Common myeloid progenitor, CD34-positive (primary cell): ENCODE results near the gene BEX3.
"Not testable (repeated sequence)": the region's sequence is repeated elsewhere in the genome, so short reads cannot be mapped to it uniquely, and the experiment has no call there.

ENCODE experiments used
- CTCF ChIA-PET: fragments of 350-600 bp; sonication (Branson Sonifier 250); formaldehyde crosslinking; loops from one replicate; lab custom pipeline; 2021; ENCODE audit warnings: antibody characterized with exemption; lab: Charles Lee
- POLR2A ChIA-PET: fragments of 350-600 bp; sonication (Branson Sonifier 250); formaldehyde crosslinking; loops from one replicate; lab custom pipeline; 2021; ENCODE audit warnings: antibody characterized with exemption; lab: Charles Lee
- DNase-seq, 3 donors: peaks; one replicate each; pipeline versions ENCODE4 v3.0.0 to v3.0.0-alpha.2; 2013
- H3K27ac ChIP-seq, 2 experiments: 1 replicate in 1 of 2; 2 replicates in 1 of 2; pipeline ENCODE4 v1.7.0; 2013; ENCODE audit warnings: inconsistent platforms in 2 of 2, low read length in 2 of 2, mild to moderate bottlenecking in 2 of 2, low read depth in 1 of 2, moderate library complexity in 1 of 2; ENCODE audit not compliant: severe bottlenecking in 2 of 2, insufficient read depth in 1 of 2, poor library complexity in 1 of 2
- H3K27me3 ChIP-seq, 5 experiments: replicated peaks in 2 of 5; 1 replicate in 3 of 5; 2 replicates in 2 of 5; pipeline versions ENCODE4 v1.6.1 to v1.7.0; 2013; ENCODE audit warnings: low read length in 4 of 5, mild to moderate bottlenecking in 2 of 5, moderate library complexity in 2 of 5, inconsistent platforms in 1 of 5; ENCODE audit not compliant: insufficient read depth in 5 of 5, control insufficient read depth in 4 of 5
- H3K36me3 ChIP-seq, 4 experiments: 1 replicate in 2 of 4; 2 replicates in 2 of 4; pipeline versions ENCODE4 v1.6.1 to v1.7.0; 2013; ENCODE audit warnings: low read length in 3 of 4, control low read depth in 1 of 4, mild to moderate bottlenecking in 1 of 4; ENCODE audit not compliant: control insufficient read depth in 4 of 4, insufficient read depth in 4 of 4
- H3K4me1 ChIP-seq, 4 experiments: 1 replicate in 3 of 4; 2 replicates in 1 of 4; pipeline versions ENCODE4 v1.6.1 to v1.7.1; 2013; ENCODE audit warnings: low read length in 3 of 4, mild to moderate bottlenecking in 3 of 4, control low read depth in 1 of 4, inconsistent platforms in 1 of 4, moderate library complexity in 1 of 4; ENCODE audit not compliant: control insufficient read depth in 4 of 4, insufficient read depth in 4 of 4; ENCODE audit errors: control extremely low read depth in 1 of 4
- H3K4me3 ChIP-seq, 7 experiments: 1 replicate in 4 of 7; 2 replicates in 3 of 7; pipeline versions ENCODE4 v1.5.1 to v1.7.0; 2013; ENCODE audit warnings: mild to moderate bottlenecking in 7 of 7, low read length in 6 of 7, moderate library complexity in 6 of 7, inconsistent platforms in 2 of 7, low read depth in 2 of 7, control low read depth in 1 of 7; ENCODE audit not compliant: insufficient read depth in 4 of 7, control insufficient read depth in 1 of 7; ENCODE audit errors: extremely low read depth in 1 of 7
- H3K9me3 ChIP-seq, 5 experiments: 1 replicate in 4 of 5; 2 replicates in 1 of 5; pipeline versions ENCODE4 v1.6.1 to v1.7.1; 2013; ENCODE audit warnings: low read length in 4 of 5, mild to moderate bottlenecking in 2 of 5, inconsistent platforms in 1 of 5, low read depth in 1 of 5, moderate library complexity in 1 of 5; ENCODE audit not compliant: control insufficient read depth in 4 of 5, insufficient read depth in 2 of 5; ENCODE audit errors: control extremely low read depth in 1 of 5
- WGBS: methylation state at CpG from one replicate; pipeline ENCODE4 v1.1.5; 2013; ENCODE audit not compliant: insufficient coverage; 5-methylcytosine and 5-hydroxymethylcytosine counted together

BEX3 gene

GRCh38 chrX:103373581-103373980 lies 2.8 kb upstream of the BEX3 start:
- DNase-seq = no peak
- H3K27ac ChIP-seq = no peak overlapping the region
- H3K4me3 ChIP-seq = no peak overlapping the region
- no peaks in the 10 kb centered on the region for H3K36me3 ChIP-seq
- H3K9me3 ChIP-seq = no peaks in the 10 kb centered on the region
- peaks cover 0 to 13% (median 5%) of the 10 kb centered on the region in 4 experiments for H3K4me1 ChIP-seq
- 79% methylated on average over 2 of the region's 3 CpGs for WGBS
- H3K27me3 ChIP-seq = no peaks in the 10 kb centered on the region
- CTCF ChIA-PET = interaction anchor here (1.0 kb wide), 1 partner anchor 32 kb away, joined by 4 read pairs; no protein-coding TSS in a partner anchor
- POLR2A ChIA-PET = no interaction called here

- H3K27me3 ChIP-seq = no peaks in the 10 kb centered on the region
- peaks cover 0 to 10% (median 4%) of the 10 kb centered on the region in 4 experiments for H3K4me1 ChIP-seq
- 60% methylated on average over 2 of the region's 19 CpGs for WGBS
- H3K36me3 ChIP-seq = no peaks in the 10 kb centered on the region
- H3K9me3 ChIP-seq = no peaks in the 10 kb centered on the region
- peak overlapping the region in 1 of 2 experiments; percentile 58 for H3K27ac ChIP-seq
- ChIA-PET CTCF (no interaction called here), POLR2A (no interaction called here)
- peak overlapping the region in 6 of 7 experiments; percentile 46 to 83 (median 63) for H3K4me3 ChIP-seq
- DNase-seq = peak in 1 of 3 donors; percentile 15
These were observed 614 bp downstream of the BEX3 start for GRCh38 chrX:103376979-103377324.

- H3K27me3 ChIP-seq = no peaks in the 10 kb centered on the region
- no peaks in the 10 kb centered on the region for H3K9me3 ChIP-seq
- DNase-seq = peak in 1 of 3 donors; percentile 11
- no peak overlapping the region for H3K4me3 ChIP-seq
- H3K36me3 ChIP-seq = no peaks in the 10 kb centered on the region
- H3K27ac ChIP-seq = no peak overlapping the region
- POLR2A ChIA-PET = no interaction called here
- WGBS = 68% methylated on average over 2 of the region's 2 CpGs
- H3K4me1 ChIP-seq = peaks cover 0 to 10% (median 4%) of the 10 kb centered on the region in 4 experiments
- CTCF ChIA-PET = no interaction called here
These were observed 2.7 kb downstream of the BEX3 start for GRCh38 chrX:103378990-103379389.

DNA sequence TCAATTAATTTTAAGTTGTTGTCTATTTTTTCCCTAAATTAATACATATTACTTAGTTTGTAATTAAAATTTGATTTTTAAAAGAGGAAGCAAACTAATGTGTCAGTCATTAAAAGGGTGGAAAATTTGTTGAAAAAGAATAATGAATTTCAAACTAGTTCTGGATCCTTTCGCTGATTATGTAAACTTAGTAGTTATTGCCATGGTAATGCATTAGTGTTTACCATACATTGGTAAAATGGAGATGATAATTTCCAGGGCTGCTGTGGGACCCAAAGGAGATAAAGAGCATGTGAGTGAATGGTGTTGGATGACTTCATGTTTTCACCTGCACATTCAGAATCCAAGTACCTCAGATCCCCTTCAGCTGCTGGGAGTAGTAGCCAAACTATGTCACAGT lies 6.5 kb downstream of the BEX3 start:
- Histone ChIP-seq H3K9me3 (no peaks in the 10 kb centered on the region), H3K36me3 (no peaks in the 10 kb centered on the region), H3K4me3 (no peak overlapping the region), H3K27me3 (no peaks in the 10 kb centered on the region), H3K27ac (no peak overlapping the region), H3K4me1 (no peaks in the 10 kb centered on the region)
- CTCF ChIA-PET = no interaction called here
- peak in 2 of 3 donors; percentile 31 to 55 for DNase-seq
- 100% methylated on average over 1 of the region's 1 CpG for WGBS
- POLR2A ChIA-PET = no interaction called here

DNA sequence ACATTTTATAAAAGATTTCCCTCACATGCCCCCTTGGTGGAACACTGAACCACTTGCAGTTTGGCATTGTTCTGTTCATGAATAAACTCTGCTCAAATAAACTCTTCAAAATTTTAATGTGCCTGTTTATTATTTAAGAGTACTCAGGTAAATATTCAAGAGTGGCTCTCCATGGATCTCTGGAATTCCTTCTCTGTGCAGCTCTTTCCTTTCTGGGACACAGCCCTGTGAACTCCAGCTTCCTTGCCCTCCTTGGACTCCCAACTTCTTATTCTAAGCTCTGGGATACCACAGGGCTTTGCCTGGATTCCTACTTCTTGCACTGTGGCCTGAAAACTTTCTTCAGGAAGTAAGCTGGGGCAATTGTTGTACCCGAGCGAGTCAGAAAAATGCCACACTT lies 8.3 kb downstream of the BEX3 start:
- ChIA-PET CTCF (no interaction called here), POLR2A (no interaction called here)
- Histone ChIP-seq H3K9me3 (no peaks in the 10 kb centered on the region), H3K27me3 (no peaks in the 10 kb centered on the region), H3K4me3 (no peak overlapping the region), H3K36me3 (no peaks in the 10 kb centered on the region), H3K4me1 (no peaks in the 10 kb centered on the region), H3K27ac (no peak overlapping the region)
- DNase-seq = no peak
- 83% methylated on average over 1 of the region's 2 CpGs for WGBS

DNA sequence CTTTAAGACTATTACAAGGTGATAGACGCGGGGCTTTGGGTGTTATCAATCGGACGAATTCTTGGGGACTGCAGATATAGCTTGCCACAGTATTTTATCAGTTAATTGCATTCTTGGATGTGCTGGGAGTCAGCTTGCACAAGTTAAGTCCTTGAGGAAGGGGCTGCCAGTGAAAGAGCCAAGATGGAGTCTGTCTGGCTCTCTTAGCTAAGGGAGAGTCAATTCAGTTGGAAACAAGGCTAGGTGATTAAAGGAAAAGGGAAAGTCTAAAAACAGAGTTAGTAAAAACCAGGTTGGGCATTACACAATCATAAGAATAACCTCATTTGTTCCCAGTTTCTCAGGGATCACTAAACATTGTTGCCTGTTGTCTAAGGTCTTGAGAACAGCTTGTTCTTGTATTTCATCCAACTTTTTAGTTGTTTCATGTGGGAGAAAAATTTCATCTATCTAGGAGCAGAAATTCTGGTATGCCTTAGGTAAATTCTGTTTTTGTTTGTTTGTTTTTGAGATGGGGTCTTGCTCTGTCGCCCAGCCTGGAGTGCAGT lies 9.0 kb downstream of the BEX3 start:
- WGBS = no CpG with 5 or more reads among the region's 5 CpGs
- H3K36me3 ChIP-seq, DNase-seq, H3K4me1 ChIP-seq, POLR2A ChIA-PET, H3K4me3 ChIP-seq, H3K9me3 ChIP-seq, H3K27me3 ChIP-seq, H3K27ac ChIP-seq, CTCF ChIA-PET: not testable (repeated sequence)

DNA sequence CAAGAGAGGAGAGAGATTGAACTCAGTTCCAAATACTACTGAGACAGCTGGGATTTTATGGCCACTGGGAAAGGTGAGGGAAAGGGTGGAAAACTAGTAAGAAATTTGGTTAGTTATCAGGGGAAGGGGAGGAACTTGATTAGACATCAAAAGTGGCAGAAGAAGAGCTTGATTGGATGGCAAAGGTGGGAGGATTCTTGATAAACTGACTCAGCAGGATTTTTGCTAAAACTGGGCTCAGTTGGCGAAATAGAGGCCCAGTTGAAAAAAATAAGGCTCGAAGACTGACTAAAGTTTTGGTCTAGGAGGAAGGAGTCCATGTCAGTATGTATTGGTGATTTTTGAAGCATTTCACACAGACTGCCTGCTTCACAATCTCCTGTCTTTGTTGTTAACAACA lies 10.0 kb downstream of the BEX3 start:
- Histone ChIP-seq H3K4me3 (no peak overlapping the region), H3K36me3 (no peaks in the 10 kb centered on the region), H3K27me3 (no peaks in the 10 kb centered on the region), H3K9me3 (no peaks in the 10 kb centered on the region), H3K27ac (no peak overlapping the region), H3K4me1 (no peaks in the 10 kb centered on the region)
- POLR2A ChIA-PET = no interaction called here
- no peak for DNase-seq
- WGBS = 100% methylated on average over 1 of the region's 2 CpGs
- CTCF ChIA-PET = no interaction called here
